Erythroblast (primary cell): ENCODE data around the gene OSBPL9.

Source experiments
- DNase-seq, 2 experiments: peaks; one replicate each; lab custom pipeline; 2025; lab: John Stamatoyannopoulos, UW
- GATA1 ChIP-seq: IDR thresholded peaks from 2 replicates; pipeline ENCODE4 v1.6.1; 2011; ENCODE audit warnings: low read depth, mild to moderate bottlenecking, control low read depth, low read length, moderate library complexity
- POLR2A ChIP-seq: IDR thresholded peaks from 2 replicates; pipeline ENCODE4 v1.6.1; 2011; ENCODE audit warnings: mild to moderate bottlenecking, low read length

OSBPL9 gene

GRCh38 chr1:51616903-51617708, at the start of gene OSBPL9:
TSS of gene OSBPL9 (plus strand) at chr1:51617092. CDS start at chr1:51617111, 19 bp downstream.
- TF ChIP-seq GATA1 (no peak), POLR2A (peak; percentile 65)
- DNase-seq: peak; percentile 94 to 95

- TF ChIP-seq GATA1 (no peak), POLR2A (no peak)
- DNase-seq: no peak
Measured at GRCh38 chr1:51567653-51568052, 49.2 kb upstream of the OSBPL9 start.

DNA sequence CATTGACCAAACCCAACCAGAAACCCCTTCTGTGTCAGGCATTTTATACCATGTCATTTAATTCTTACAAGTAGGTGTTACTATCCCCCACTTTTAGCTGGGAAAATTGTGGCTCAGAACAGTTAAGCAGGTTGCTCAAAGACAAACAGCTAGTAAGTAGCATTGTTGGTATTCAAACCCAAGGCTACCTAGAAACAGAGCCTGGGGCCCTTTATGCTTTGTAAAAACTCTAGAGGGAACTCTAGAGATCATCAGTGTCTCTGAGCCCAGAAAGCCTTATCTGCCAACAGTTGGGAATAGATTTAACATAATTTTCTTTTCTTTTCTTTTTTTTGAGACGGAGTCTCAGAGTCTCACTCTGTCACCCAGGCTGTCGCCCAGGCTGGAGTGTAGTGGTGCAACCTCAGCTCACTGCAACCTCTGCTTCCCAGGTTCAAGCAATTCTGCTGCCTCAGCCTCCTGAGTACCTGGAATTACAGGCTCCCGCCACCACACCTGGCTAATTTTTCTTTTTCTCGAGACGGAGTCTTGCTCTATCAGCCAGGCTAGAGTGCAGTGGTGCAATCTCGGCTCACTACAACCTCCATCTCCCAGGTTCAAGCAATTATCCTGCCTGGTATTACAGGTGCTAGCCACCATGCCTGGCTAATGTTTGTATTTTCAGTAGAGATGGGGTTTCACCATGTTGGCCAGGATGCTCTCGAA, 48.5 kb upstream of the OSBPL9 start:
- no peak for DNase-seq
- TF ChIP-seq GATA1 (no peak), POLR2A (no peak)

GRCh38 chr1:51569284-51570062, 47.4 kb upstream of the OSBPL9 start:
- peak; percentile 28 to 69 for DNase-seq
- TF ChIP-seq GATA1: no peak
- TF ChIP-seq POLR2A: no peak

DNA sequence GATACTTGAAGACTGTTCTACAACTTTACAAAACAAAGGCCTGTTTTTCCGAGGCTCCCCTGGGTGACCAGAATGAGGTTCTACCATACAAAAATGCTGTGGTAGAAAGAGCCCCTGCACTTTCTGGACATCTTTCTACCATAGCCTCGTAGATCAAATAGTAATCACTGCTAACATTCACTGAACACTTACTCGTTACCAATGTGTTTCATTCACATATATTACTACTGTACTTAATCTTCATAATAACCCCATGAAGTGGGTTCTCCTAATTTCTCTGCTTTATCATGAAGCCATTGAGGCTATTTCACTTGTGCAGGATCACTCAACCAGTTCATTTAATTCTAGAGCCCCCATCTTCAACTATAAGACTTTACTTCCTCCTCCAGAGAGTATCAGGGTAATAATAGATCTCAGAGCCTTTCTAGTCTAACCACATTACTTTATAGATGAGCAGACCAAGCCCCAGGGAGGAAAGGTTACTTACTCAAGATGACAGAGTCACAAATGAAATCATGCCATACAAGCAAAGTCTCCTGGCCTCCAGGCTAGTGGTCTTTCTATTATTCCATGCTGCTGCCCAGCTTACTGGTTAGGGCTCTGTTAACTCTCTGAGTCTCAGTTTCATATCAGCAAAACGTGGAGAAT, 46.7 kb upstream of the OSBPL9 start:
- no peak for DNase-seq
- TF ChIP-seq GATA1 (no peak), POLR2A (no peak)

DNA sequence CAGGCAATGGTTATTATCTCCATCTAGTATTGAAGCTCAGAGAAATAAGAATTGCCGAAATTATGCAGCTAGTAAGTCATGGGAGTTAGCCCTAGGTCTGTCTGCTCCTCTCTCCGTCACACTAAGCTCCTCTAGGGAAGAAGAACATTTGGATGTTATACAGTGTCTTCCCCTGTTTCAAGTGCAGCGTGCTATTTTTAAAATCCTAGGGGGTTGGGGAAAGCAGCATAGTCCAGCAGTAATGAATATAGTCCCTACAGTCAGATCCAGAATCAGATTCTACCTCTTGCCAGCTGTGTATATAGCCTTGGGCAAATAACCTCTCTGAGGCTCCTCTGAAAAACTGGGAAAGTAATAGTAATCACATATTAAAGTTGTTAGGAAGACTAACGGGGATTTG, 44.5 kb upstream of the OSBPL9 start:
- DNase-seq: no peak
- TF ChIP-seq GATA1 (no peak), POLR2A (no peak)

GRCh38 chr1:51574796-51575195, 42.1 kb upstream of the OSBPL9 start:
- TF ChIP-seq POLR2A (no peak), GATA1 (no peak)
- DNase-seq: no peak

DNA sequence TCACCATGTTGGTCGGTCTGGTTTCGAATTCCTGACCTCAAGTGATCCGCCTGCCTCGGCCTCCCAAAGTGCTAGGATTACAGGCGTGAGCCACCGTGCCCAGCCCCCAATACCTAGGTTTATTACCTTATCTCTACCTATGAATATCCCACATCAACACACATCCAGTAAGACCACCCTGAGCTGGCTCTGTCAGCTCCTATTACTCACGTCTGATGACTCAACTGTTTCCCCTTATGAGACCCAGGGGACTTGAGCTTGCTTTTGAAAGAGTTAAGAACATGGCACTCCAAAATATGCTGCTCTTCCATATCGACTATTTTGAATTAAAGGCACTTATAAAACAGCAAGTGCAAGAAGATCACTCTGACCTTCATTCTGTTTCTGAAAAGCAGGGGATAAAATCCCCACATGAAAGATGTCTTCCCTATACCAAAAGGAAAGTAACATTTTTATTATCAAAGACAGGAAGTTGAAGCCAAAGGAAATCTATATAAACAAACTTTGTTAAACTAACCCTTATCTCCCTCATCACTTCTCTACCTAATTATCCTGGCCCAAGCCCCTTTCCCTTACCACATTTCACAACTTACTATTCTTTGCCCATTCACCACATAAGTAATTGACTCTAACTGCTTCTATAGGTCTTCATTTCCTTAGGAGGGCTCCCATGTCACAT, 41.3 kb upstream of the OSBPL9 start:
- peak in 1 of 2 experiments; percentile 7 for DNase-seq
- TF ChIP-seq POLR2A: no peak
- TF ChIP-seq GATA1: no peak

- no peak for TF ChIP-seq POLR2A
- no peak for TF ChIP-seq GATA1
- no peak for DNase-seq
Measured at GRCh38 chr1:51576085-51576444, 40.8 kb upstream of the OSBPL9 start.

DNA sequence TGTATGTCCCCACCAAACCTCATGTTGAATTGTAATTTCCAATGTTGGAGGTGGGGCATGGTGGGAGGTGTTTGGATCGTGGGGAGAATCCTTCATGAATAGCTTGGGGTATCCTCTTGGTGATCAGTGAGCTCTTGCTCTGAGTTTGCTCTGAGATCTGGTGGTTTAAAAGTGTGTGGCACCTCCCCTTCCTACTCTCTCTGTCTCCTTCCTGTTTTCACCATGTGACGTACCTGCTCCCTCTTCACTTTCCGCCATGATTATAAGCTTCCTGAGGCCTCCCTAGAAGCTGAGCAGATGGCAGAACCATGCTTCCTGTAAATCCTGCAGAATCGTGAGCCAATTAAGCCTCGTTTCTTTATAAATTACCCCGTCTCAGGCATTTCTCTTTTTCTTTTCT, 40.0 kb upstream of the OSBPL9 start:
- no peak for TF ChIP-seq POLR2A
- no peak for TF ChIP-seq GATA1
- DNase-seq: no peak

DNA sequence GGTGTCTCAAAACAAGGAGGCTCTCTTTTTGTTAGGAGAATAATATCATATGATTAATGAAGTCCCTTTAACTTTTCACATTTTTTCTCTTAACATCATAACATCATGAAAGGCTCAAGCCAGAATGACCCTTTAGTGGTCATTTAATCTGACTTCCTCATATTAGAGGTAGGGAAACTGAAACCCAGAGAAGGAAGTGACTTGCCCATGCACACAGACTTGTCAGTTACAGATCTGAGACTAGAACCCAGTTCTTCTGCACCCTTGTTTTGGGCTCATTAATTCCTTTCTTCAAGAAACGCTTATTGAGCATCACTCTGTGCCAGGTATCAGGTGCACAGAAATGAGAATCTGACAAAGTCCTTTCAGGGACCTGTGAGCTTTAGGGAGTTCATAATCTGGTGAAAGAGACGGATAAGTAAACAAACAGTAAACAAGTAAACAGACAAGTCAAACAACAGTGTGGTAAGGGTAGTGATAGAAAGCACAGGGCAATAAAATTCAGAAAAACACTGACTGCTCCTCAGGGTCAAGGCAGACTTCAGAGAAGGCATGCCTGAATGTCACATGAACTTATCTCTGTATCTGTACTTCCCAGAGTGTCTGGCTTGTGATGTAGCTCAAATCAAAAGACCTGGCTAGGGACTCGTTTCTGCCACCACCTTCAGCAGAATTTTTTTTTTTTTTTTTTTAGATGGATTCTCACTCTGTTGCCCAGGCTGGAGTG, 38.3 kb upstream of the OSBPL9 start:
- TF ChIP-seq POLR2A: no peak
- TF ChIP-seq GATA1: no peak
- DNase-seq: no peak

- TF ChIP-seq POLR2A (no peak), GATA1 (no peak)
- no peak for DNase-seq
Measured at GRCh38 chr1:51581238-51581637, 35.7 kb upstream of the OSBPL9 start.

DNA sequence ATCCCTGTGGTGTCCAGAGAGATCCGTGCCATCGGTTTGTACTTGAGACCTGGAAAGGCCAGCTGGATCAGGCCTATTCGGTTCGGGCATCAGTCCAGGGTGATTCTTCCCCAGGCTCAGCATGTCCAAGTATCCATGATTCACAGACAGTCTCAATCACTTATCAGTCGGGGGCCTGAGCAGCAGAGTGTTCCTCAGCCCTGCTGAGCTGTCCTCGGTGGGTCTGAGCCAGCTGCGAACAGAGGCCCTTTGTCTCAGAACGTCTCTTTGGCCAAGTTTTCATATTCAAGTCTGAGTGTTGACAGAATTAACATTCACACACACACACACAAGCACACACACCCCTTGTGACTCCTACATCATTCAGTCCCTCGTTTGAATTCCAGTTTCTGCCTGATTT, 33.4 kb upstream of the OSBPL9 start:
- DNase-seq: no peak
- TF ChIP-seq GATA1: no peak
